Sigmoid colon (tissue), 4 donors: ENCODE data around the gene ZNF595.

ENCODE experiments used
- EP300 ChIP-seq, 4 donors: sonication (generic); formaldehyde crosslinking; IDR thresholded peaks; one replicate each; pipeline ENCODE4 v1.6.1; 2017; ENCODE audit warnings: antibody characterized with exemption in 4 of 4
- POLR2A ChIP-seq, 2 donors: fragments of 450-650 bp; IDR thresholded peaks; one replicate each; pipeline ENCODE4 v1.6.1; 2016; ENCODE audit warnings: antibody characterized with exemption in 2 of 2, mild to moderate bottlenecking in 2 of 2, moderate library complexity in 2 of 2
- TF ChIP-seq, protein P1 (sequence below), 4 experiments: fragments of 450-650 bp in 3 of 4; fragments of 200-600 bp in 1 of 4; IDR thresholded peaks; one replicate each; pipeline ENCODE4 v1.5.1; 2016 to 2019; ENCODE audit warnings: antibody characterized with exemption in 4 of 4, mild to moderate bottlenecking in 3 of 4, moderate library complexity in 2 of 4

DNA sequence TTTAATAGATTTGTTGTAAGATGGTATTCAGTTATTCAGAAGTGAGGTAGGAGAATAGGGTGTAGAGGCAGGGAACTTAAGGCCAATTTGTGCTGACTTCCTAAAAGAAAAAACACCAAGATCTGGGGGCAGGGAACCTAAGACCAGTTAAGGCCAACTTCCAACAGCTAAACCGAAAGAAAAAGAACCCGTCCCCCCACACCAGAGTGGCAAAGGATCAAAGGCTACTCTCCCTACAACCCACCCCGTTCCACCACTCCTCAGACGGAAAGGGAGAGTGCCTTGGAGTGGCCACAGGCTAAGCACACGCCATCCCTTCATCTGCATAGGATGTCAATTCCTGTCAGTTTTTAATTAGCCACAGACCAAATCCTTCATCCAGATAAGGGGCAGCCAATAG lies 67.5 kb downstream of the ZNF595 start:
- TF ChIP-seq, protein P1, sequence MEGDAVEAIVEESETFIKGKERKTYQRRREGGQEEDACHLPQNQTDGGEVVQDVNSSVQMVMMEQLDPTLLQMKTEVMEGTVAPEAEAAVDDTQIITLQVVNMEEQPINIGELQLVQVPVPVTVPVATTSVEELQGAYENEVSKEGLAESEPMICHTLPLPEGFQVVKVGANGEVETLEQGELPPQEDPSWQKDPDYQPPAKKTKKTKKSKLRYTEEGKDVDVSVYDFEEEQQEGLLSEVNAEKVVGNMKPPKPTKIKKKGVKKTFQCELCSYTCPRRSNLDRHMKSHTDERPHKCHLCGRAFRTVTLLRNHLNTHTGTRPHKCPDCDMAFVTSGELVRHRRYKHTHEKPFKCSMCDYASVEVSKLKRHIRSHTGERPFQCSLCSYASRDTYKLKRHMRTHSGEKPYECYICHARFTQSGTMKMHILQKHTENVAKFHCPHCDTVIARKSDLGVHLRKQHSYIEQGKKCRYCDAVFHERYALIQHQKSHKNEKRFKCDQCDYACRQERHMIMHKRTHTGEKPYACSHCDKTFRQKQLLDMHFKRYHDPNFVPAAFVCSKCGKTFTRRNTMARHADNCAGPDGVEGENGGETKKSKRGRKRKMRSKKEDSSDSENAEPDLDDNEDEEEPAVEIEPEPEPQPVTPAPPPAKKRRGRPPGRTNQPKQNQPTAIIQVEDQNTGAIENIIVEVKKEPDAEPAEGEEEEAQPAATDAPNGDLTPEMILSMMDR (IDR thresholded peaks at IDR 0.05): no peak
- TF ChIP-seq POLR2A (IDR thresholded peaks at IDR 0.05) (no peak), EP300 (IDR thresholded peaks at IDR 0.05) (no peak)
